NCI-H2227 (cell line): ENCODE measurements around the gene SLC29A2.
A peak's percentile ranks its signal among the peaks of the same experiment; 100 is the strongest.
"Not testable (repeated sequence)": the region's sequence is repeated elsewhere in the genome, so short reads cannot be mapped to it uniquely, and the experiment has no call there.

Source experiments
- DNase-seq: peaks from one replicate; lab custom pipeline; 2025; ENCODE audit not compliant: unreplicated experiment; lab: John Stamatoyannopoulos, UW

Gene SLC29A2

DNA sequence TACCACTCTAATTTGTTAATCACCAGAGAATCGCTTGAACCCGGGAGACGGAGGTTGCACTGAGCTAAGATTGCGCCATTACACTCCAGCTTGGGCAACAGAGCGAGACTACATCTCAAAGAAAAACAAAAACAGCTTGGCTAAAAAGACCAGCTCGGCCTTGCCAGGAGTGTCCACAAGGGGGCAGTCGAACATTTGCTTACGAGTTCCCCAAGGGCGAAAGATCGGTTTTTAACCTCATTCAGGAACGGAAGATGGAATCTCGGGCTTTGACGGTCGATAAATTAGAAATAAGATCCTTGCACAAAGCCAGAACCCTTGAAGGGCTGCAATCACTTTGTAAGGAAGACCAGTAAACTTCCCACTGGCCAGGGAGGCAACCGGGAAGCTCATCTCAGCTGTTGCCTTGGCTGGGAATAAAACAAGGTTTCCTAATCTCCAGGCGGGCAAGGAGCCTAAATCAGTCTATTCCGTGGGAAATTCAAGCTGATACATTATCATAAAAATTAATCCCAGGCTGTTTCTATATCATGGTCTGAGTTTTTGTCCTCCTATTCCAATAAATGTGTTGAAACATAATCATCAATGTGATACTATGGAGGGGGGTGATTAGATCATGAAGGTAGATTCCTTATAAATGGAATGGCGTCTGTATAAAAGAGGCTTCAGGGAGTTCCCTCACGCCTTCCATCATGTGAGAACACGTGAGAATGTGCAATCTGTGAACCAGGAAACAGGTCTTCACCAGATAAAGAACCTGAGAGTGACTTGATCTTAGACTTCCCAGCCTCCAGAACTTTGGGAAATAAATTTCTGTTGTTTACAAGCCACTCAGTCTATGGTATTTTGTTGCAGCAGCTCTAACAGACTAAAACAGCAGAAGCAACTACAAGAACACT, 14.9 kb upstream of the SLC29A2 start:
- DNase-seq: peak; percentile 93

DNA sequence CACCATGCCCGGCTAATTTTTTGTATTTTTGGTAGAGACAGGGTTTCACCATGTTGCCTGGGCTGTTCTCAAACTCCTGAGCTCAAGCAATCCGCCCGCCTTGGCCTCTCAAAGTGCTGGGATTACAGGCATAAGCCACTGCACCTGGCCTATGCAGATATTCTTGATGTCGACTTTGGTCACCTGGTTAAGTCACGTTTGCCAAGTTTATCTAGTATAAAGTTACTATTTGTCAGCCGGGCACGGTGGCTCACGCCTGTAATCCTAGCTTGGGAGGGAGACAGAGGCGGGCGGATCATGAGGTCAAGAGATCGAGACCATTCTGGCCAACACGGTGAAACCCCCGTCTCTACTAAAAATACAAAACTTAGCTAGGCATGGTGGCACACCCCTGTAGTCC, 12.8 kb upstream of the SLC29A2 start:
- not testable (repeated sequence) for DNase-seq

DNA sequence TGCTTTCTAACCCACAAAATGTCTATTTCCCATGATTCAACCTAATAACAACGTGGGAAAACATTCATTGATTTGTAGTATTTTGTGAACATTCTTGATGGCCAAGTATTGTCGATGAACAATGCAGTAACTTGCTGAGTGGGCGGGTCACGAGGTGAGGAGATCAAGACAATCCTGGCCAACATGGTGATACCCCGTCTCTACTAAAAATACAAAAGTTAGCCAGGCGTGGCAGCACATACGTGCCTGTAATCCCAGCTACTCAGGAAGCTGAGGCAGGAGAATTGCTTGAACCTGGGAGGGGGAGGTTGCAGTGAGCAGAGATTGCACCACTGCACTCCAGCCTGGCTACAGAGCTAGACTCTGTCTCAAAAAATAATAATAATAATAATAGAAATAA, 8.7 kb upstream of the SLC29A2 start:
- not testable (repeated sequence) for DNase-seq

DNA sequence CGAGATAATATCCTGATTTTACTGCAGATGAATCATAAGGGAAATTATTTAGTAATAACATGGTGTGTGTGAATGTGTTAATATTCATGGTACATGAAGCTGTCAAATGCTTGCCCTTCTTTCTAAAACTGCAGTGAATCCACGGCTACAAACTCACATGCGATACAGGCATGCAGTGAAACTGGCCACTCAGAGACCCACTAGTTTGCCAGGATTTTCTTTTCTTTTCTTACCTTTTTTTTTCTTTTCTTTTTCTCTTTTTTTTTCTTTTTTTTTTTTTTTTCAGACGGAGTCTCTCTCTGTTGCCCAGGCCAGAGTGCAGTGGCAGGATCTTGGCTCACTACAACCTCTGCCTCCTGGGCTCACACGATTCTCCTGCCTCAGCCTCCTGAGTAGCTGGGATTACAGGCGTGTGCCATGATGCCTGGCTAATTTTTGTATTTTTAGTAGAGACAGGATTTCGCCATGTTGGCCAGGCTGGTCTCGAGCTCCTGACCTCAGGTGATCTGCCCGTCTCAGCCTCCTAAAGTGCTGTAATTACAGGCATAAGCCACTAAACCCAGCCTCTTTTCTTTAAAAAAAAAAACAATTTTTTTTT, 2.2 kb upstream of the SLC29A2 start:
- DNase-seq: not testable (repeated sequence)

DNA sequence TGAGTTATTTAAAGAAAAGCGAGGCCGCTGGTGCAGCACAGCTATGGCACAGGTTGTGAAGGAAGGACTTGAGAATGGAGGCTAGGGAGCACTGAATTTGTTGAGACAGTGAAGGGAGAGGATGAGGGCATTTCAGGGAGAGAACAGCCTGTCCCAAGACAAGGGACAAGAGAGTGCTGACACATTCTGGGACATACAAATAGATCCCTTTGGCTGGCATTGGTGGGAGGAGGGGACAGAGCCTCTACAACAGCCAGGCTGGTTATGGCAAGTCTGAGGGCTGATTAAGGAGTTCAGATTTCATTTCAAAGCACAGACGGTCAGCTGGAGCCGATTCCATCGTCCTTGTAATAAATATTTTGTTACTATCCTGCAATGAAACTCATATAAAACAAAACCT, 1.7 kb upstream of the SLC29A2 start:
- no peak for DNase-seq

DNA sequence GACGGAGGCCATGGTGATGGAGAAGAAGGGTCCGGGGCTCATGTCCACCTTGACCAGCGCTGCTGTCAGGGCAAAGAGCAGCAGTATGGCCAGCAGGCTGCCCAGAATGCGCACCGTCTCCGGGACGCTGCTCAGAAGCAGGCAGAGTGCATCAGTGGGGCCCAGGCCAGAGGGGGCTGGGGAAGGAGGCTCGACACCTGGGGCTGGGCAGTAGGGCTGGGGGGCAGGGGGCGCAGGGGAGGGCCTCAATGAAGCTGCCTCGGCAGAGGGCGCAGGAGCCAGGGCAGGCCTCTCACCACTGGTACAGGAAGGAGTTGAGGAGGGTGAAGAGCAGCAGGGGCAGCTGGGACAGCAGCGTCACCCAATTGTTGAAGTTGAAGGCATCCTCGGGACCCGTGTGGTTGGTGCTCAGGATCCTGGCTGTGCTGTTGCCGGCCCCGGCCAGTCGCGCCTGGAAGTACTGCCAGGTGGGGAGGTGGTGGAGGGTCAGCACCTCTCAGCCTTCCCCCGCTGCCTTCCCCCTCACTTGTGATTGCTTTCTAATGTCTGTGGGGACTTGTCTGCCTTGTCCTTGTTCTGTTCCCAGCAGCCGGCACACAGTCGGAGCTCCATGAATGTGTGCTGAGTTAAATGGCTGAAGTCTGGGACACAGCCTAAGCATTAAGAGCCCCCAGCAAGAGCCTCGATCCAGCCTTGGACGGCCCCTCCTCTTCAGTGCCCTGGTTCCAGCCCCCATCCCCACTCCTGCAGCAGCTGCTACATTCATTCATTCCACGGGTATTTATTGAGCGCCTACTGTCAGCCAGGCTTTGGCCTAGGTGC, 2.3 kb downstream of the SLC29A2 start:
- no peak for DNase-seq

DNA sequence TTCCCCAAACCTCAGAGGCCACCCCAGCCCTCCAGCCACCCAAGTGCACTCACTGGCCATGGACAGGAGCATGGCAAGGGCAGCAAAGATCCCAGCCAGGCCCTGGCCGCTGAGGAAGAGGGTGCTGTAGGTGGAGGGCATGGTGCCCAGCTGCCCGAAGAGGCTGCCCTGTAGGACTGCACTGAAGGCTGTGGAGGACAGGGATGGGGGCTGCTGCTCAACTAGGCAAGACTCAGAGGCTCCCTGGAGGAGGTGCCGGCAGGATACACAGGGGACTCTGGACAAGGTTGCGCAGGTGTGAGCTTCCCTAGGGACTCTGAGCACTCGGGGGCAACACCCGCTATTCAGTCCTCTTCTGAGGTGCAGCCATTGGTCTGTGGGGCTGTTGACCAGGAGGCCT, 3.1 kb downstream of the SLC29A2 start:
- no peak for DNase-seq

DNA sequence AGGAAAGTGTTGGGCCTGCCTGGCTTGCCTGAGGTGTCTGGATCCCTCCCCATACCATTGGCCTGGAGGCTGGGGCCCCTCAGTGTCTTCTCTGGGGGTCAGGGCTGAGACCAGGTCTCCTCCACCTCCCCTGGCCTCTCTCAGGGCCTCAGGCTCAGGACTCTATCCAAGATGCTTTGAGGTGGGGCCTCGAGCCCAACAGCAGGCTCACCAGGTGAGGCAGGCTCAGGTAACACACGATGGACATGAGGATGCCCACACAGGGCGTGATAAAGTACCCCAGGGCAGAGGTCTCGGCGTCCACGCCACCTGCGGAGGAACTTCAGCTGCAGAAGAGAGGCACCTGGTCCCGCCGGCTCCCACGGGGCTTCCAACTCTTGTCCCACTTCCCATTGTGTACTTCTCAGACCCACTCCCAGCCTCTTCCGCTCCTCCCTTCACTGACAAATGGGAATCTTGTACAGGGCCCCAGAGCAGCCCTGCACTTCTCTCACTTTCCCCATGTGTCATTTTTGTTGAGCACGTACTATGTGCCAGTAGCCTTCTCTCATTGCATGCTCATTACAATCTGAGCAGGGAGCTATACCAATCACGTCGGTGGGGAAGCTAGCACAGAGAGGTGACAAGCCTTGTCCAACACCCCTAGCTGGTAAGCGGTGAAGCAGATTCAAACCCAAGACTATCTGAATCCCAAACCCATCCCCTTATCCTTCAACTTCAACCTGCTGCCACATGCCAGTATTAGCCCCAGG, 3.8 kb downstream of the SLC29A2 start:
- DNase-seq: no peak

DNA sequence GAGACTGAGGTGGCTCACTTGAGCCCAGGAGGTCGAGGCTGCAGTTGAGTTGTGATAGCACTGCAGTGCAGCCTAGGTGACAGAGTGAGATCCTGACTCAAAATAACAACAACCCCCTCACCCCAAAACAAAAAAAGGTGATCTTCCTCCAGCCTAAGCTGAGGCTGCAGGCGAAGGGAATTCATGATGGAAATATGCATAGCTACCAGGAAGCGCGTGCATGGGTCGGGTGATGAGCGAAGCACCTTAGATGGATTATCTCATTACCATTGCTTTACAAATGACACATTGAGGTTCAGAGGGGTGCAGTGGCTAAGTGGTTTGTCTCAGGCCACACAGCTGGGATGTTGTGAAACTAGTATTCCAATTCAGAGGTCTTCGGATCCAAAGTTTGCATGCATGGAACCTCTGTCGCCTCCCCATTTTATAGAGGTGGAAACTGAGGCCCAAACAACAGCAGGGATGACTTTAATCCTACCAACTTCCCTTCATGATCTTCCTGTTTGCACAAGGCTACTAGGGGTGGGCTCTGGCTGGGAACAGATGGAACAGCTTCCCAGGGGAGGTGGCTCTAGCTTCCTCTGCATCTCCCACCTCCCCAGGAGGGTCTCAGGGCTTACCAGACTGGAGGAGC, 4.6 kb downstream of the SLC29A2 start:
- no peak for DNase-seq

DNA sequence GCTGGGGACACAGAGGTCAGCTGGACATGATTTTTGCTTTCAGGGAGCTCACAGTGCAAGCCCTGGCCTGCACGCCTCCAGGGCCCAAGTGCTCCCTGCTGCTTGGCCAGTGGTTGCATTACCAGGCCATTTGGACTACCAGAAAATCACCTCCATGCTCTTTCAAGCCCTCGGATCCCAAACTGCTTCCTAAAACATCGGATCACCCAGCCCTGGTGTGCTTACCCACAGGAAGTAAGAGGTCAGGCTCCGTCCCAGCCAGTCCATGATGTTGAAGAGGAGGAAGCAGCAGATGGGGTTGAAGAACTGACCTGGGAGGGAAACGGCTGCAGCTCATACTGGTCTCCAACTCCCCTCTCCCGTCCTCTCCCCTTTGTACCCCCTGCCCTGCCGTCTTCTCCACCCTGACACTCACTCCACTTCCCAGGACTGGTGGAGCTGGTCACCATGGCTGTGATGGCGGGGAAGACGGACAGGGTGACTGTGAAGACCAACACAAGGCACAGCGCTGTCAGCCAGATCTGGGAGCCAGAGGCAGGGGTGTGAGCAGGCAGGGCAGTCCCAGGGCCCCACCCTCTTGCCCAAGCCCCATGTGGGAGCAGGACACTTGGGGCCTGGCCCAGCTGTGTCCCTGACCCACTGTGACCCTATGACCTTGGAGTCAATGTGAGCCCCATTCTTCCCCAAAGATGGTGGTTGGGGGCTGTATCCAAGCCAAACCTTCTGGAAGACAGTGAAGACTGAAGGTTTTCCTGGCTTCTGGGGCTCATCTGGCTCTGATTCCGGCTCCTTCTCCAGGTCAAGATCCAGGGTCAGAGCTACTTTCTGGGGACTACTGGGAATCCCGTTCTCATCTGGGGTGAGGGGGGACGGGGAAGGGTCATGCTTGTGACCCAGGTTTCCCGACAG, 5.6 kb downstream of the SLC29A2 start:
- no peak for DNase-seq

DNA sequence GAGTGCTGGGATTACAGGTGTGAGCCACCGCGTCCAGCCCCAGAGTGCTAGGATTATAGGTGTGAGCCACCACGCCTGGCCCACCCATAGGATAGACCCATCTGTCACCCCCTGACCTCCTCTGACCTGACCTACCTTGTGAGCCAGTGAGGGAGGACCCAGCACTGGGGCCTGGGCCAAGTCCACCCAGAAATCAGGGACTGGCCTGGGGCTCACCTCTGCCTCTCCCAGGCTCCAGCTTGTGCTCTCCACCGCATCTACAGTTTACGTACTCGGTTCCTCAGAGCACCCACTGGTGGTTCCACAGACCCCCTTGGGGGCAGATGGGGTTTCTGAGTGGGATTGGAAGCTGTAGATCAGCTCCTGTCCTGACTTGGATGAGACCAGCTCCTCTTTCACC, 6.4 kb downstream of the SLC29A2 start:
- DNase-seq: no peak

DNA sequence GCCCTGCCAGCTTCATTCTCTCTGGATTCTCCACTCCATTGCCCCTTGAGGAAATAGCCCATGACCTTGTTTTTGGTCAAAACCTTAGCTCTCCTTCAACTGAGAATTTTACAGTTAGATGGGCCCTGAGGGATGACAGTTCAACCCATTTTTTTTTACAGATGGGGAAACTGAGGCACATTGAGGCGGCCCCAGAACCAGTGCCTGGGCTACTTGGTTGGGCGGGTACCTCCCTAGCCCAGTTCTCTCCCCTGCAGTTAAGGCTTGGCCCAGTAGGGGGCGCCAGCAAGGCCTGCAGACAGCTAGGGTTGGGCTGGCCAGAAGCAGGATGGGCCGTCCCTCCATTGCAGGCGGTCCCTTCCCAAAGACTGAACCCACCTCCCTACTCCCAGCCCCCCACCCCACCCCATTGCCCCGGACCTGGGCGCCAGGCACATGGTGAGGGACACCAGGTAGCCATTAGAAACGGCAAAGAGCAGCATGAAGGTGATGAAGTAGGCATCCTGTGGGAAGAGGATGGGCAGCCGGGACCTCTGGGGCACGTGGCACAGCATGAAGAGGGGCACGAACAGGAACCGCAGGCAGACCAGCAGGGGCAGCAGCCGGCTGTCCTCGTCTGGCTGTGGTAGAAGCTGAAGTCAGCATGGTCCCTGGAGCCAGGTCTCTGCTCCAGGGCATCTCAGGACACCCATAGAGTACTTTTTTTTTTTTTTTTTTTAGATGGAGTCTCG, 7.6 kb downstream of the SLC29A2 start:
- peak; percentile 64 for DNase-seq

DNA sequence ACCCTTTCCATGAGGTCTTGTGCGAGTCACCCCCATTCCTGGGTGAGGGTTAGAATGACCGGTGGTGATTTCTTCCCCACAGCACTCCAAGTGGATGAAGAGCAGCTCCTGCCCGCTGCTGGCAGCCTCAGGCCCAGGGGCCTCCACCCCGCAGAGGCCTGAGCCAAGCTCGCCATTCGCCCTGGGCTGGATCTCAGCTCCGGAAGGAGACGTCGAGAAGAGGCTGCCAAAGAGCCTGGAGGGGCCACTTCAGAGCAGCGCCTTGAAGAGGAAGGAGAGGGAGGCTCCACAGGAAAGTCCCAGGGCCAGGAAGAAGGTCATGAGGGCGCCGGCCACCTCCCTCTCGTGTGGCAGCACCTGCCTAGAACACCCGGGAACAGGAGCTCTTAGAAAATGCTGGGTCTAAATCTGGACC, 8.4 kb downstream of the SLC29A2 start:
- DNase-seq: no peak

DNA sequence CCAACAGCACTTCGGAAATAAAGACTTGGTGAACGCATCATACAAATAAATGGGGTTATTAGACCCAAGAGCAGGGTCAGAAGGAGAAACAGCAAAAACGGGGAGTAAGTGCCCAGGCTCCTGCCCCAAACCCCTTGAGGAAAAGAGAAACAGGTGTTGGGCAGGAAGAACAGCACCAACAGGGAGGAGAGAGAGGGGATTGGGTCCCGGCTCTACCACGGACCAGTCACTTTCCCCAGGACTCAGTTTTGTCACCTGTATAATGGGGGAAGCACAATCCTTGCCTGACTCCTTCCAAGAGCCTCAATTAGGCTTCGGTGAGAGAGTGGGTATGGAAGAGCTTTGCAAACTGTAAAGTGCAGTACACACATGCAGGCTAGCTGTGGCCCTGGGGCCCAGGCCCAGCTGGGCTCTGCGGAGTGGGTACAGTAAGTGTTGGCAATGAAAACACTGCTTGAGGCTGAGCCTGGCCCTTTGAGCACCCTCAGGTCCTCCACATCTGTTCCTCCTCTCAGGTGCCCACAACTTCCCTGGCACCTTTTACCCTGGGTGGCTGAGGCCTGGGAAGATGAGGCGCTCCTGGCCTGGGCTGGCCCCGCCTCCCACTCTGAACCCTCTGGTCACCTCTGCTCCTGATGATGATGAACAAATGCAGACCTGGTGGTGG, 8.9 kb downstream of the SLC29A2 start:
- DNase-seq: no peak

DNA sequence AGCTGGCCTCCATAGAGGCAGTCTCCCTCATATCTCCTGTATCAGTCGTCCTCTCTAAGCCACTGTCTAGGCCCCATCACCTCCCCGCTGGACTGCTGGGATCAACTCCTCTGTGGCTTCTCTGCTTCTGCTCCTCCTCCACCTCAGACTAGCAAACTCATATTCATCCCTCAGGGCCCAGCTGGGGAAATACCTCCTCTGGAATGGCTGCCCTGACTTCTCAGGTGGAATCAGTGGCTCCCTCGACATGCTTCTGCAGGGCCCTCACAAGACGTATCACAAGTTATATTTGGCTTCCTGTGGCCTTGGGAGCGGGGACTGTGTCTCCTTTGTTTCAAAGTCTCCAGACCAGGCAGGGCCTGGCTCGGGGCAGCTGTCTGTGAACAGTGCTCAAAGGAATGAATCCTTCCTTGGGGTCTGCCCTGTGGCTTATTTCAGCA, 10.0 kb downstream of the SLC29A2 start:
- DNase-seq: no peak

DNA sequence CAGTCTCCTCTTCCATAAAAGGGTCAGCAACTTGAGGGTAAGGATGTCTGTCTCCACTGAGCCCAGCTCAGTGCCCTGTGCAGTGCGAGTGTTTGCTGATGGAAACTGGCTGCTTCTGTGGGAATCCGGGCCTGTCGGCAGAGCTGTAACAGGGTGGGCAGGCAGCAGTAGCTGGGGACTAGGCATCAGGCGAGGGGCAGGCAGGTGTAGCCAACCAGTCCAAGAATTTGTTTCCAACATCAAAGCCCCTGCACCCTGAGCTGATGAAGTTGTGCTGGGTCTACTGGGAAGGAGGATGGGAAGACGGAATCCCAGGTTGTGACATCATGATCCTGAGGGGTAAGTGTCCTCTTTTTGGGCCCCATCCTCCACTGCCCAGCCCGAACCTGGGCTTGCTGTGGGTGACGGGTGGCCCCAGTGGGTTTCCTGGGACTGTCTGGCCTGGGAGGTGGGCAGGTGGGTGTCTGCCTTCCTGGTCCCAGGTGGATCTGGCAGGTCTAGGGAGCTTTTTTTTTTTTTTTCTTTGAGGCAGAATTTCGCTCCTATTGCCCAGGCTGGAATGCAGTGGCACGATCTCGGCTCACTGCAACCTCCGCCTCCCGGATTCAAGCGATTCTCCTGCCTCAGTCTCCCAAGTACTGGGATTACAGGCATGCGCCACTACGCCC, 11.0 kb downstream of the SLC29A2 start:
- no peak for DNase-seq

DNA sequence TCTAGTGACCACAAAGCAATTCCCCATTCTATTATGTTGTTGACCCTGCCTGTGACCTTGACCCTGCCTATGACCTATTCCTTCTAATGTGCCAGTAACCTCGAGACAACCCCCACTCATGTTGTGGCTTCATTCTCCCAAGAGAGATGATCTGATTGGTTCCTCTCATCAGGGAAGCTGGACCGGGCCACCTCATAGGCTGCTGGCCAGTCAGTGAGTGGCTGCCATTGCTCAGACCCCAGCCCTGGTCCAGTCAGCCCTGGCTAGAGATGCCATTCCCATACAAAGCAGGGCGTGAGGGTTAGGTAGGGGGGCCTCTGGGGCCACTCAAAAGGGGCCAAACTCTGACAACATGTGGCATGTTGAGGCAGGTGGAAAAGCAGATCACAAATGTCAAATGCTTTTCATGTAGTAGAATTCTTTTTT, 11.9 kb downstream of the SLC29A2 start:
- DNase-seq: no peak
